Neuron (in vitro differentiated cells): ENCODE results near the gene SLIT3.
"Not testable (repeated sequence)": the region's sequence is repeated elsewhere in the genome, so short reads cannot be mapped to it uniquely, and the experiment has no call there.

ENCODE experiments used
- H2AFZ ChIP-seq: one replicate; pipeline ENCODE4 v1.6.1; 2013; ENCODE audit warnings: low read depth, mild to moderate bottlenecking, inconsistent platforms, low read length, moderate library complexity
- H3K27me3 ChIP-seq: one replicate; pipeline ENCODE4 v1.6.1; 2013; ENCODE audit warnings: low read length; ENCODE audit not compliant: insufficient read depth
- H3K36me3 ChIP-seq: one replicate; pipeline ENCODE4 v1.6.1; 2013; ENCODE audit warnings: low read length; ENCODE audit not compliant: insufficient read depth
- H3K4me1 ChIP-seq: one replicate; pipeline ENCODE4 v1.6.1; 2013; ENCODE audit warnings: low read length; ENCODE audit not compliant: insufficient read depth
- H3K4me3 ChIP-seq: 2 replicates; pipeline ENCODE4 v1.5.1; 2013; ENCODE audit warnings: mild to moderate bottlenecking, low read length, moderate library complexity
- H3K9me3 ChIP-seq: one replicate; pipeline ENCODE4 v1.6.1; 2013; ENCODE audit warnings: low read length

Gene SLIT3

GRCh38 chr5:169151051-169151805, 149.7 kb downstream of the SLIT3 start:
- no peaks in the 10 kb centered on the region for H3K36me3 ChIP-seq

GRCh38 chr5:169150108-169150507, 150.8 kb downstream of the SLIT3 start:
- Histone ChIP-seq H3K36me3 (no peaks in the 10 kb centered on the region), H3K4me3 (no peak overlapping the region), H3K9me3 (no peaks in the 10 kb centered on the region), H2AFZ (no peak overlapping the region), H3K27me3 (no peaks in the 10 kb centered on the region), H3K4me1 (no peaks in the 10 kb centered on the region)

More at GRCh38 chr5:169151051-169151805, 149.7 kb downstream of the SLIT3 start:
- Histone ChIP-seq H3K4me3 (no peak overlapping the region), H2AFZ (no peak overlapping the region), H3K4me1 (no peaks in the 10 kb centered on the region), H3K9me3 (no peaks in the 10 kb centered on the region), H3K27me3 (no peaks in the 10 kb centered on the region)

GRCh38 chr5:169149317-169149716, 151.6 kb downstream of the SLIT3 start:
- no peak overlapping the region for H3K4me3 ChIP-seq
- no peaks in the 10 kb centered on the region for H3K9me3 ChIP-seq
- peaks cover 4% of the 10 kb centered on the region for H3K27me3 ChIP-seq
- H3K4me1 ChIP-seq, result no peaks in the 10 kb centered on the region
- H3K36me3 ChIP-seq, result no peaks in the 10 kb centered on the region
- no peak overlapping the region for H2AFZ ChIP-seq

- H3K4me3 ChIP-seq, result no peak overlapping the region
- H2AFZ ChIP-seq, result no peak overlapping the region
- no peaks in the 10 kb centered on the region for H3K4me1 ChIP-seq
- H3K27me3 ChIP-seq, result peaks cover 4% of the 10 kb centered on the region
- no peaks in the 10 kb centered on the region for H3K36me3 ChIP-seq
- H3K9me3 ChIP-seq, result no peaks in the 10 kb centered on the region
These were observed 152.7 kb downstream of the SLIT3 start for GRCh38 chr5:169148138-169148740.

GRCh38 chr5:169147534-169147933, 153.4 kb downstream of the SLIT3 start:
- Histone ChIP-seq H3K4me3 (no peak overlapping the region), H3K27me3 (peaks cover 4% of the 10 kb centered on the region), H3K9me3 (no peaks in the 10 kb centered on the region), H3K36me3 (no peaks in the 10 kb centered on the region), H2AFZ (no peak overlapping the region), H3K4me1 (no peaks in the 10 kb centered on the region)

- H3K36me3 ChIP-seq, result no peaks in the 10 kb centered on the region
- no peaks in the 10 kb centered on the region for H3K9me3 ChIP-seq
- H2AFZ ChIP-seq, result no peak overlapping the region
- H3K4me1 ChIP-seq, result no peaks in the 10 kb centered on the region
- no peak overlapping the region for H3K4me3 ChIP-seq
- H3K27me3 ChIP-seq, result peaks cover 4% of the 10 kb centered on the region
These were observed 154.8 kb downstream of the SLIT3 start for GRCh38 chr5:169146158-169146557.

GRCh38 chr5:169142264-169142970, 158.5 kb downstream of the SLIT3 start:
- Histone ChIP-seq H3K4me1 (no peaks in the 10 kb centered on the region), H3K4me3 (no peak overlapping the region), H3K27me3 (peaks cover 4% of the 10 kb centered on the region), H3K9me3 (no peaks in the 10 kb centered on the region), H3K36me3 (no peaks in the 10 kb centered on the region), H2AFZ (no peak overlapping the region)

GRCh38 chr5:169140215-169140614, 160.7 kb downstream of the SLIT3 start:
- H3K9me3 ChIP-seq, H2AFZ ChIP-seq, H3K4me3 ChIP-seq, H3K27me3 ChIP-seq, H3K4me1 ChIP-seq, H3K36me3 ChIP-seq: not testable (repeated sequence)

GRCh38 chr5:169139480-169140050, 161.4 kb downstream of the SLIT3 start:
- no peaks in the 10 kb centered on the region for H3K9me3 ChIP-seq
- no peaks in the 10 kb centered on the region for H3K4me1 ChIP-seq
- H3K27me3 ChIP-seq, result peaks cover under 1% of the 10 kb centered on the region
- H3K4me3 ChIP-seq, result no peak overlapping the region
- no peaks in the 10 kb centered on the region for H3K36me3 ChIP-seq
- no peak overlapping the region for H2AFZ ChIP-seq

- H3K27me3 ChIP-seq, result peaks cover 4% of the 10 kb centered on the region
- H3K36me3 ChIP-seq, result no peaks in the 10 kb centered on the region
- H2AFZ ChIP-seq, result no peak overlapping the region
- no peak overlapping the region for H3K4me3 ChIP-seq
- H3K9me3 ChIP-seq, result no peaks in the 10 kb centered on the region
- H3K4me1 ChIP-seq, result no peaks in the 10 kb centered on the region
These were observed 167.4 kb downstream of the SLIT3 start for GRCh38 chr5:169133531-169133930.

GRCh38 chr5:169132302-169132660, 168.7 kb downstream of the SLIT3 start:
- peaks cover 4% of the 10 kb centered on the region for H3K27me3 ChIP-seq
- H3K9me3 ChIP-seq, result no peaks in the 10 kb centered on the region
- no peak overlapping the region for H3K4me3 ChIP-seq
- no peaks in the 10 kb centered on the region for H3K36me3 ChIP-seq
- peaks cover 3% of the 10 kb centered on the region for H3K4me1 ChIP-seq
- no peak overlapping the region for H2AFZ ChIP-seq

- no peak overlapping the region for H3K4me3 ChIP-seq
- peaks cover 7% of the 10 kb centered on the region for H3K4me1 ChIP-seq
- no peaks in the 10 kb centered on the region for H3K36me3 ChIP-seq
- H2AFZ ChIP-seq, result no peak overlapping the region
- H3K27me3 ChIP-seq, result peaks cover 4% of the 10 kb centered on the region
- H3K9me3 ChIP-seq, result no peaks in the 10 kb centered on the region
These were observed 169.2 kb downstream of the SLIT3 start for GRCh38 chr5:169131616-169132301.

- H3K4me1 ChIP-seq, result peaks cover 7% of the 10 kb centered on the region
- H2AFZ ChIP-seq, result no peak overlapping the region
- H3K36me3 ChIP-seq, result no peaks in the 10 kb centered on the region
- H3K4me3 ChIP-seq, result no peak overlapping the region
- peaks cover 4% of the 10 kb centered on the region for H3K27me3 ChIP-seq
- no peaks in the 10 kb centered on the region for H3K9me3 ChIP-seq
These were observed 172.3 kb downstream of the SLIT3 start for GRCh38 chr5:169128679-169129078.
